PFSK-1 (cell line): ENCODE measurements around the gene TJP2.

Experiments used
- FOXP2 ChIP-seq: optimal IDR thresholded peaks from 2 replicates; pipeline ENCODE3; 2011; ENCODE audit warnings: borderline replicate concordance, control low read depth, inconsistent platforms; ENCODE audit not compliant: insufficient read depth; ENCODE audit errors: extremely low read length, extremely low read depth
- POLR2AphosphoS5 ChIP-seq: IDR thresholded peaks from 2 replicates; pipeline ENCODE4 v1.6.1; 2012; ENCODE audit warnings: low read depth, mild to moderate bottlenecking, control low read depth, low read length, moderate library complexity
- REST ChIP-seq, 2 experiments: IDR thresholded peaks; 2 replicates each; pipeline versions ENCODE4 v1.6.1 to v1.8.0; 2011 to 2012; ENCODE audit warnings: low read depth in 2 of 2, low read length in 2 of 2, control low read depth in 1 of 2, inconsistent platforms in 1 of 2, mild to moderate bottlenecking in 1 of 2, moderate library complexity in 1 of 2; ENCODE audit not compliant: insufficient read depth in 1 of 2
- SIN3A ChIP-seq: IDR thresholded peaks from 2 replicates; pipeline ENCODE4 v1.6.1; 2012; ENCODE audit warnings: mild to moderate bottlenecking, low read length, moderate library complexity, borderline replicate concordance; ENCODE audit not compliant: insufficient read depth
- TAF1 ChIP-seq: IDR thresholded peaks from 2 replicates; pipeline ENCODE4 v1.6.1; 2012; ENCODE audit warnings: low read length, control low read depth, borderline replicate concordance; ENCODE audit not compliant: insufficient read depth

TJP2 gene

GRCh38 chr9:69180200-69180599 lies 6.1 kb downstream of the TJP2 start:
- no peak for TF ChIP-seq POLR2AphosphoS5
- no peak for TF ChIP-seq SIN3A
- TF ChIP-seq FOXP2 = no peak
- TF ChIP-seq TAF1 = no peak
- no peak for TF ChIP-seq REST (IDR thresholded peaks at IDR 0.05; ENCODE audit: insufficient read depth in 1 of 2, low read depth in 2 of 2, low read length in 2 of 2)

GRCh38 chr9:69180670-69181069 lies 6.6 kb downstream of the TJP2 start:
- TF ChIP-seq FOXP2 = no peak
- peak; percentile 80; the same call in 1 of the 2 replicates for TF ChIP-seq SIN3A
- TF ChIP-seq REST (IDR thresholded peaks at IDR 0.05; ENCODE audit: insufficient read depth in 1 of 2, low read depth in 2 of 2, low read length in 2 of 2) = peak in 1 of 2 experiments; percentile 50; a peak in 1 of 4 replicates
- no peak for TF ChIP-seq TAF1
- TF ChIP-seq POLR2AphosphoS5 = no peak

GRCh38 chr9:69181908-69182353 lies 7.9 kb downstream of the TJP2 start:
- TF ChIP-seq FOXP2 (no peak), SIN3A (no peak), REST (IDR thresholded peaks at IDR 0.05; ENCODE audit: insufficient read depth in 1 of 2, low read depth in 2 of 2, low read length in 2 of 2) (no peak), TAF1 (no peak), POLR2AphosphoS5 (no peak)

GRCh38 chr9:69184266-69184665 lies 10.2 kb downstream of the TJP2 start:
- TF ChIP-seq SIN3A = no peak
- TF ChIP-seq REST (IDR thresholded peaks at IDR 0.05; ENCODE audit: insufficient read depth in 1 of 2, low read depth in 2 of 2, low read length in 2 of 2) = no peak
- no peak for TF ChIP-seq FOXP2
- no peak for TF ChIP-seq POLR2AphosphoS5
- no peak for TF ChIP-seq TAF1
